Medulla oblongata (tissue), 1 donor: ENCODE results near the gene TNS4.
A peak's percentile ranks its signal among the peaks of the same experiment; 100 is the strongest.
"Not testable (repeated sequence)": the region's sequence is repeated elsewhere in the genome, so short reads cannot be mapped to it uniquely, and the experiment has no call there.

ENCODE experiments used
- DNase-seq: peaks from one replicate; pipeline ENCODE4 v3.0.0-alpha.2; 2015; ENCODE audit errors: extremely low spot score

TNS4 gene

GRCh38 chr17:40501499-40501911 is at the start of gene TNS4:
Gene TNS4, minus strand, starts transcription at chr17:40501623. Its CDS starts 5,198 bp downstream, at chr17:40496425.
- DNase-seq = no peak

- DNase-seq = no peak
These were observed 49.2 kb upstream of the TNS4 start for GRCh38 chr17:40550608-40551007.

- no peak for DNase-seq
These were observed 47.7 kb upstream of the TNS4 start for GRCh38 chr17:40548982-40549685.

- no peak for DNase-seq
These were observed 47.1 kb upstream of the TNS4 start for GRCh38 chr17:40548491-40548981.

GRCh38 chr17:40547785-40548478 is 46.5 kb upstream of the TNS4 start:
- no peak for DNase-seq

GRCh38 chr17:40547079-40547784 is 45.8 kb upstream of the TNS4 start:
- no peak for DNase-seq

GRCh38 chr17:40546497-40546896 is 45.1 kb upstream of the TNS4 start:
- DNase-seq = not testable (repeated sequence)

GRCh38 chr17:40545660-40546059 is 44.2 kb upstream of the TNS4 start:
- no peak for DNase-seq

- peak; percentile 58 for DNase-seq
These were observed 41.4 kb upstream of the TNS4 start for GRCh38 chr17:40542558-40543411.

GRCh38 chr17:40541873-40542557 is 40.6 kb upstream of the TNS4 start:
- DNase-seq = no peak

- DNase-seq = no peak
These were observed 39.8 kb upstream of the TNS4 start for GRCh38 chr17:40541060-40541872.

- no peak for DNase-seq
These were observed 39.0 kb upstream of the TNS4 start for GRCh38 chr17:40540448-40540847.

GRCh38 chr17:40539711-40540411 is 38.4 kb upstream of the TNS4 start:
- no peak for DNase-seq

- DNase-seq = no peak
These were observed 37.7 kb upstream of the TNS4 start for GRCh38 chr17:40538936-40539705.

- peak; percentile 63 for DNase-seq
These were observed 36.9 kb upstream of the TNS4 start for GRCh38 chr17:40538019-40538935.

GRCh38 chr17:40536295-40537171 is 35.1 kb upstream of the TNS4 start:
- no peak for DNase-seq

- DNase-seq = no peak
These were observed 34.5 kb upstream of the TNS4 start for GRCh38 chr17:40535924-40536294.
